MM.1S (cell line): ENCODE data around the gene ITGB6.

Source experiments
- CTCF ChIP-seq: fragments of 300-600 bp; sonication (generic); IDR thresholded peaks from 2 replicates; pipeline ENCODE4 v1.5.1; 2016; ENCODE audit warnings: antibody characterized with exemption, low read length, mixed read lengths
- EZH2 ChIP-seq: fragments of 300-600 bp; sonication (generic); optimal IDR thresholded peaks from 2 replicates; pipeline ENCODE3; 2017; ENCODE audit warnings: low read depth, mild to moderate bottlenecking, antibody characterized with exemption, low read length, mixed read lengths

DNA sequence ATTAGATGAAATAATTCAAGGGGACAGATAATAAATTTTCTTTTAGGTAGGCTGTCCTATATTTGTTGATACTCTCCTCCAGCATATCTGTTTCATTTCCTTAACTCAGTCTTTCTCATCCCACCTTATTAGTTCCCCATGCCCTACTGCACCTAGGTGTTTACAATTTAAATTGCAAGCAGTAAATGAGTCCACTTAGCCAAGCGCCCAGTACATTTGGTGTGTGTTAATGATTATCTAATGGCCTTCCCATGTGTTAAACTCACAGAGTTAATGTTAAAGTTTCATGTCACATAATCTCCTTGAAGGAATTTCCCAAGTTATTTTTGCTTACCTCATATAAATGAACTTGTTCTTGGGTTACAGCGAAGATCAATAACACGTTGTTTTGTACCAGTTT, 31.2 kb downstream of the ITGB6 start:
- TF ChIP-seq EZH2 (no peak), CTCF (no peak)
